COLO668 (cell line): ENCODE measurements around the gene RNASEH1.

Source experiments
- DNase-seq: peaks from one replicate; lab custom pipeline; 2025; ENCODE audit not compliant: unreplicated experiment; lab: John Stamatoyannopoulos, UW

Gene RNASEH1

GRCh38 chr2:3558205-3559014 is at the start of gene RNASEH1:
Gene RNASEH1, minus strand, starts transcription at chr2:3558333. Its CDS starts 73 bp downstream, at chr2:3558260.
- DNase-seq = peak; percentile 98

- no peak for DNase-seq
Observed at GRCh38 chr2:3606370-3607201, 48.5 kb upstream of the RNASEH1 start.

- DNase-seq = no peak
Observed at GRCh38 chr2:3606028-3606369, 47.9 kb upstream of the RNASEH1 start.

GRCh38 chr2:3604991-3605961 is 47.1 kb upstream of the RNASEH1 start:
- peak; percentile 73 for DNase-seq

GRCh38 chr2:3604207-3604877 is 46.2 kb upstream of the RNASEH1 start:
- no peak for DNase-seq

- DNase-seq = no peak
Observed at GRCh38 chr2:3603536-3604206, 45.5 kb upstream of the RNASEH1 start.

- DNase-seq = no peak
Observed at GRCh38 chr2:3602553-3603339, 44.6 kb upstream of the RNASEH1 start.

GRCh38 chr2:3601561-3602271 is 43.6 kb upstream of the RNASEH1 start:
- no peak for DNase-seq

GRCh38 chr2:3600256-3600855 is 42.2 kb upstream of the RNASEH1 start:
- DNase-seq = no peak

GRCh38 chr2:3598912-3599854 is 41.0 kb upstream of the RNASEH1 start:
- DNase-seq = no peak

- no peak for DNase-seq
Observed at GRCh38 chr2:3598197-3598910, 40.2 kb upstream of the RNASEH1 start.

GRCh38 chr2:3597567-3597966 is 39.4 kb upstream of the RNASEH1 start:
- no peak for DNase-seq

GRCh38 chr2:3596901-3597417 is 38.8 kb upstream of the RNASEH1 start:
- no peak for DNase-seq

GRCh38 chr2:3595985-3596384 is 37.9 kb upstream of the RNASEH1 start:
- DNase-seq = no peak

- no peak for DNase-seq
Observed at GRCh38 chr2:3595404-3595803, 37.3 kb upstream of the RNASEH1 start.
